GM12872 (cell line): ENCODE data around the gene PSAT1.

Experiments
- CTCF ChIP-seq: IDR thresholded peaks from 3 replicates; pipeline ENCODE4 v1.5.1; 2011; ENCODE audit warnings: low read depth, mild to moderate bottlenecking, low read length, moderate library complexity; ENCODE audit not compliant: insufficient read depth

PSAT1 gene

GRCh38 chr9:78267889-78268288 is 29.0 kb upstream of the PSAT1 start:
- TF ChIP-seq CTCF = no peak

- no peak for TF ChIP-seq CTCF
These were observed 27.1 kb upstream of the PSAT1 start for GRCh38 chr9:78269784-78270183.

- no peak for TF ChIP-seq CTCF
These were observed 24.6 kb upstream of the PSAT1 start for GRCh38 chr9:78272307-78272706.

GRCh38 chr9:78273761-78274160 is 23.2 kb upstream of the PSAT1 start:
- no peak for TF ChIP-seq CTCF

GRCh38 chr9:78278177-78278777 is 18.6 kb upstream of the PSAT1 start:
- TF ChIP-seq CTCF = no peak

GRCh38 chr9:78278801-78279200 is 18.1 kb upstream of the PSAT1 start:
- TF ChIP-seq CTCF = no peak

GRCh38 chr9:78280982-78281668 is 15.8 kb upstream of the PSAT1 start:
- no peak for TF ChIP-seq CTCF
